Ishikawa (cell line): ENCODE measurements around the gene CD300LF.

Experiments
- CEBPB ChIP-seq: IDR thresholded peaks from 2 replicates; pipeline ENCODE4 v1.6.1; 2012
- CREB1 ChIP-seq: IDR thresholded peaks from 2 replicates; pipeline ENCODE4 v1.6.1; 2012; ENCODE audit warnings: low read depth
- EGR1 ChIP-seq: IDR thresholded peaks from 2 replicates; pipeline ENCODE4 v1.6.1; 2012
- EP300 ChIP-seq: IDR thresholded peaks from 2 replicates; pipeline ENCODE4 v1.6.1; 2012; ENCODE audit warnings: borderline replicate concordance
- NFIC ChIP-seq: IDR thresholded peaks from 2 replicates; pipeline ENCODE4 v1.6.1; 2012
- RAD21 ChIP-seq: IDR thresholded peaks from 2 replicates; pipeline ENCODE4 v1.6.1; 2012; ENCODE audit warnings: low read depth
- TAF1 ChIP-seq: IDR thresholded peaks from 2 replicates; pipeline ENCODE4 v1.6.1; 2012; ENCODE audit warnings: low read depth, mild to moderate bottlenecking
- TCF12 ChIP-seq: IDR thresholded peaks from 2 replicates; pipeline ENCODE4 v1.6.1; 2012; ENCODE audit warnings: low read depth
- USF1 ChIP-seq: IDR thresholded peaks from 2 replicates; pipeline ENCODE4 v1.6.1; 2012
- YY1 ChIP-seq: IDR thresholded peaks from 2 replicates; pipeline ENCODE4 v1.6.1; 2012; ENCODE audit warnings: low read depth
- ZBTB7A ChIP-seq: IDR thresholded peaks from 2 replicates; pipeline ENCODE4 v1.6.1; 2012; ENCODE audit warnings: low read depth
- TF ChIP-seq, protein P1 (sequence below): IDR thresholded peaks from 2 replicates; pipeline ENCODE4 v1.6.1; 2012; ENCODE audit warnings: low read depth, mild to moderate bottlenecking
- TF ChIP-seq, protein P2 (sequence below): IDR thresholded peaks from 2 replicates; pipeline ENCODE4 v1.6.1; 2012

DNA sequence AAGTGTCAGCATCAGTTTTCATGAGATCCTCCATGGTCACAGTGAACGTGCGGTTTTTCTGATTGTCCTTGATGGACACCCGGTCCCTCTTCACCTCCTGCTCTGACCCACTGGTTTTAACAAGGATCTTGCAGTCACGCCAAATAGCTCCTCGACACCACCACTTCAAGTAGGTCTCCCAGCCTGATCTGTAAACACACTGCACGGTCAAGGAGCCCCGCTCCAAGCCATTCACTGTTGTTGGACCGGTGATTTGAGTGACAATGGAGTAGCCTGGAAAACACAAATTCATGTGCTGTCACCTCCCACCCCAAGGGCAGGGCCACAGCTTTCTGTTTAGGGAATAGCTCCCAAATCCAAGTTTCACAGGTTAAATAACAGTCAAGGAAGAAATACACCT is 8.2 kb downstream of the CD300LF start:
- TF ChIP-seq ZBTB7A = no peak
- no peak for TF ChIP-seq NFIC
- TF ChIP-seq TAF1 = no peak
- no peak for TF ChIP-seq RAD21
- TF ChIP-seq, protein P1, sequence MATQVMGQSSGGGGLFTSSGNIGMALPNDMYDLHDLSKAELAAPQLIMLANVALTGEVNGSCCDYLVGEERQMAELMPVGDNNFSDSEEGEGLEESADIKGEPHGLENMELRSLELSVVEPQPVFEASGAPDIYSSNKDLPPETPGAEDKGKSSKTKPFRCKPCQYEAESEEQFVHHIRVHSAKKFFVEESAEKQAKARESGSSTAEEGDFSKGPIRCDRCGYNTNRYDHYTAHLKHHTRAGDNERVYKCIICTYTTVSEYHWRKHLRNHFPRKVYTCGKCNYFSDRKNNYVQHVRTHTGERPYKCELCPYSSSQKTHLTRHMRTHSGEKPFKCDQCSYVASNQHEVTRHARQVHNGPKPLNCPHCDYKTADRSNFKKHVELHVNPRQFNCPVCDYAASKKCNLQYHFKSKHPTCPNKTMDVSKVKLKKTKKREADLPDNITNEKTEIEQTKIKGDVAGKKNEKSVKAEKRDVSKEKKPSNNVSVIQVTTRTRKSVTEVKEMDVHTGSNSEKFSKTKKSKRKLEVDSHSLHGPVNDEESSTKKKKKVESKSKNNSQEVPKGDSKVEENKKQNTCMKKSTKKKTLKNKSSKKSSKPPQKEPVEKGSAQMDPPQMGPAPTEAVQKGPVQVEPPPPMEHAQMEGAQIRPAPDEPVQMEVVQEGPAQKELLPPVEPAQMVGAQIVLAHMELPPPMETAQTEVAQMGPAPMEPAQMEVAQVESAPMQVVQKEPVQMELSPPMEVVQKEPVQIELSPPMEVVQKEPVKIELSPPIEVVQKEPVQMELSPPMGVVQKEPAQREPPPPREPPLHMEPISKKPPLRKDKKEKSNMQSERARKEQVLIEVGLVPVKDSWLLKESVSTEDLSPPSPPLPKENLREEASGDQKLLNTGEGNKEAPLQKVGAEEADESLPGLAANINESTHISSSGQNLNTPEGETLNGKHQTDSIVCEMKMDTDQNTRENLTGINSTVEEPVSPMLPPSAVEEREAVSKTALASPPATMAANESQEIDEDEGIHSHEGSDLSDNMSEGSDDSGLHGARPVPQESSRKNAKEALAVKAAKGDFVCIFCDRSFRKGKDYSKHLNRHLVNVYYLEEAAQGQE = no peak
- TF ChIP-seq YY1 = no peak
- TF ChIP-seq, protein P2, sequence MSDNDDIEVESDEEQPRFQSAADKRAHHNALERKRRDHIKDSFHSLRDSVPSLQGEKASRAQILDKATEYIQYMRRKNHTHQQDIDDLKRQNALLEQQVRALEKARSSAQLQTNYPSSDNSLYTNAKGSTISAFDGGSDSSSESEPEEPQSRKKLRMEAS = no peak
- no peak for TF ChIP-seq CEBPB
- no peak for TF ChIP-seq EGR1
- no peak for TF ChIP-seq EP300
- no peak for TF ChIP-seq USF1
- no peak for TF ChIP-seq CREB1
- no peak for TF ChIP-seq TCF12
